GM12874 (cell line): ENCODE measurements around the gene IQCB1.

ENCODE experiments used
- CTCF ChIP-seq: IDR thresholded peaks from 2 replicates; pipeline ENCODE4 v1.5.1; 2011; ENCODE audit warnings: low read depth, mild to moderate bottlenecking, control low read depth, low read length, moderate library complexity; ENCODE audit not compliant: insufficient read depth

IQCB1 gene

DNA sequence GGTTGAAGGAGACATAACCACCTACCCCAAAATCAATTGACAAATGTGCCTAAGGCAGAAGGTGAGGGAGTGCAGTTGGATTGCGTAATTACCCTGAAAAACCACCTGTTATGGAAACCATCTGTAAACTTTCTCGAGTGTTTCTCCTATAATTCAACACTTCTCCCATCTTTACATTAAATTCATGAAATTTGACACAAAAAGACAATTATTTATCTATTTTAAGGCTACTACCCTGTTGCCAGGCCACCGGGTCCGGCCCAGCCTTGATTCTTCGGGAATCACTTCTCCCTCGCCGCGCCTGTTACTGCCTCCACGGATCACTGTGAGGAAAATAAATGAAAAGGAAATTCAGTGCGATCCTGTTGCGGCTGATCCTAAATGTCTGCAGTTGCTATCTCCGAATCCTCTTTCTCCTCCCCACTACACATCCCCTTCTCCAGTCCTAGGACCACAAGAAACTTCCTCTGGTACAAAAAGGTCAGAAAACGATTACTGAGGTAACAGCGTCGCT, 646 bp downstream of the IQCB1 start:
- no peak for TF ChIP-seq CTCF

GRCh38 chr3:121822973-121823372, 11.9 kb downstream of the IQCB1 start:
- no peak for TF ChIP-seq CTCF

- TF ChIP-seq CTCF = no peak
Measured at GRCh38 chr3:121821421-121822199, 13.2 kb downstream of the IQCB1 start.

GRCh38 chr3:121819236-121819635, 15.6 kb downstream of the IQCB1 start:
- no peak for TF ChIP-seq CTCF

DNA sequence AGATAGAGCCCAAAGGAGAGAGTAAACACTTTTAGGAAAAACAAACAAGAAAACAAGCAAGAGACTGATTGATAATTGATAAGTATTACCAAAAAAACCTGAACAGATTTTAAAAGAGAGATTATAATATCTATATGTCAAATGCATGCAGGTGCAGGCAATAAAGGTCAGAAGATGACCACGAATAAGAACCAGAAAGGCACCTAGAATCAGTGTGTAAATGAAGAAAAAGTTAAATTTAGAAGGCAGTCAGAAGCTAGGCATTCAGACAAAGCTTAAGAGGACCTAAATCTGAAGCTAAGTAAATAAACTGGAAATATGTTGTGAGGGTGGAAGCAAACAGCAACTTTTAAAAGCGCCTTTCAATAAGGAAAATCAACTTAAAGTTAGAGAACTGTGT, 16.3 kb downstream of the IQCB1 start:
- no peak for TF ChIP-seq CTCF

- no peak for TF ChIP-seq CTCF
Measured at GRCh38 chr3:121817753-121818152, 17.1 kb downstream of the IQCB1 start.

DNA sequence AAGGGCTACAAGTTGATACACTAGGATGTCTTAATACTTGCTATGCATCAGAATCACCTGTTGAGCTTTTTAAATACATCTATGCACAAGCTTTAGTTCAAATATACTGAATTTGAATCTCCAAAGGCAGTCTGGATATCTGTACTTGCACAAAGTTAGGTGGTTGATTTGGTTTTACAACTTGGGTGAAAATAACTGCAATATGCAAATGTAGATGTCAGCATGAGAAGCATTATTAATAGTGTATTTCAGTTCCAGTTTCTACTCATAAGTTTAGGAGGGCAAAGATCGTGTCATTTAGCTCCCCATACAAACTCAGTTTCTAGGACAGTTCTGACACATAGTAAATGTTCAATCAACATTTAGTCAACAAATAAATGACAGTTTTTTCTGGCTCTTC, 25.6 kb downstream of the IQCB1 start:
- TF ChIP-seq CTCF = no peak
